Keratinocyte (primary cell): ENCODE measurements around the gene RDH5. TPM values are rescaled to one million over a fixed set of nuclear protein-coding genes. Genes with fewer than 3 reads are reported as not detected.

Experiments used
- DNase-seq: peaks from one replicate; pipeline ENCODE4 v3.0.0-alpha.2; 2011; ENCODE audit warnings: low read depth, missing footprints, low spot score
- FAIRE-seq: peaks from 2 replicates; lab custom pipeline; 2011; peaks lifted over from hg19 to GRCh38; lab: Jason Lieb, UNC
- H2AFZ ChIP-seq: 2 replicates; pipeline ENCODE4 v1.6.0; 2012; ENCODE audit warnings: low read length, control low read depth, inconsistent platforms; ENCODE audit not compliant: control insufficient read depth
- H3K27ac ChIP-seq: 2 replicates; pipeline ENCODE4 v1.5.1; 2011; ENCODE audit warnings: low read length; ENCODE audit not compliant: control insufficient read depth, insufficient read depth
- H3K27me3 ChIP-seq: 3 replicates; pipeline ENCODE4 v1.6.0; 2011; ENCODE audit warnings: low read length; ENCODE audit not compliant: control insufficient read depth, insufficient read depth; ENCODE audit errors: extremely low read depth
- H3K36me3 ChIP-seq, 2 experiments: 2 replicates in 1 of 2; 3 replicates in 1 of 2; pipeline ENCODE4 v1.5.1; 2011; ENCODE audit warnings: low read length in 2 of 2, mild to moderate bottlenecking in 1 of 2; ENCODE audit not compliant: control insufficient read depth in 2 of 2, insufficient read depth in 2 of 2; ENCODE audit errors: extremely low read depth in 1 of 2
- H3K4me1 ChIP-seq: 3 replicates; pipeline ENCODE4 v1.5.1; 2011; ENCODE audit warnings: low read length; ENCODE audit not compliant: control insufficient read depth, insufficient read depth; ENCODE audit errors: extremely low read depth
- H3K4me2 ChIP-seq: 3 replicates; pipeline ENCODE4 v1.6.0; 2011; ENCODE audit warnings: low read depth, low read length; ENCODE audit not compliant: control insufficient read depth, insufficient read depth; ENCODE audit errors: extremely low read depth
- H3K4me3 ChIP-seq, 3 experiments: fragments of 200-600 bp in 1 of 3; sonication (generic) in 1 of 3; 2 replicates in 2 of 3; 3 replicates in 1 of 3; pipeline ENCODE4 v1.5.1; 2011 to 2016; ENCODE audit warnings: low read length in 3 of 3, mild to moderate bottlenecking in 3 of 3, control low read depth in 2 of 3, inconsistent platforms in 1 of 3, low read depth in 1 of 3, mixed read lengths in 1 of 3, mixed run types in 1 of 3, moderate library complexity in 1 of 3; ENCODE audit not compliant: control insufficient read depth in 2 of 3, insufficient read depth in 2 of 3; ENCODE audit errors: extremely low read depth in 1 of 3
- H3K79me2 ChIP-seq: 2 replicates; pipeline ENCODE4 v1.6.0; 2012; ENCODE audit warnings: low read length; ENCODE audit not compliant: control insufficient read depth, insufficient read depth
- H3K9ac ChIP-seq: 3 replicates; pipeline ENCODE4 v1.6.0; 2011; ENCODE audit warnings: low read length; ENCODE audit not compliant: control insufficient read depth, insufficient read depth; ENCODE audit errors: extremely low read depth
- H3K9me1 ChIP-seq: 3 replicates; pipeline ENCODE4 v1.6.0; 2011; ENCODE audit warnings: low read length; ENCODE audit not compliant: control insufficient read depth, insufficient read depth; ENCODE audit errors: extremely low read depth
- H3K9me3 ChIP-seq: 2 replicates; pipeline ENCODE4 v1.5.1; 2012; ENCODE audit warnings: low read depth, low read length; ENCODE audit not compliant: control insufficient read depth
- H4K20me1 ChIP-seq: 3 replicates; pipeline ENCODE4 v1.6.0; 2011; ENCODE audit warnings: low read length; ENCODE audit not compliant: control insufficient read depth, insufficient read depth; ENCODE audit errors: extremely low read depth
- EZH2 ChIP-seq: IDR thresholded peaks from one replicate; pipeline ENCODE4 v1.6.1; 2012; ENCODE audit warnings: inconsistent platforms, mild to moderate bottlenecking, low read length, moderate library complexity
- dilution Hi-C: fragments of 300-500 bp; cut with MboI; formaldehyde crosslinking; loops from one replicate; pipeline ENCODE4 v1.7.0; 2020; ENCODE audit warnings: low sequenced_read_pairs; ENCODE audit not compliant: extremely low pct_ligation_motif_present
- polyA plus RNA-seq, 5 experiments: library from polyadenylated mRNA; depleted of rRNA in 3 of 5; stranded (reverse) in 3 of 5; stranded (forward) in 1 of 5; unstranded in 1 of 5; fragments of >200 nt; gene quantifications; 1 replicate in 1 of 5; 2 replicates in 3 of 5; 3 replicates in 1 of 5; pipeline versions ENCODE4 v1.2.1 to v1.2.3, GENCODE V29; 2011 to 2012; ENCODE audit warnings: missing spikeins in 2 of 5, low read depth in 1 of 5, low replicate concordance in 1 of 5
- TF ChIP-seq, protein P1 (sequence below), 3 experiments: IDR thresholded peaks in 1 of 3; conservative IDR thresholded peaks in 1 of 3; optimal IDR thresholded peaks in 1 of 3; 2 replicates in 2 of 3; 3 replicates in 1 of 3; pipeline versions ENCODE3 to v1.5.1; 2011; ENCODE audit warnings: low read length in 3 of 3, mild to moderate bottlenecking in 3 of 3, moderate library complexity in 2 of 3, control low read depth in 1 of 3, inconsistent platforms in 1 of 3; ENCODE audit not compliant: insufficient read depth in 2 of 3; ENCODE audit errors: extremely low read depth in 1 of 3

The RDH5 gene
- polyA plus RNA-seq, 1 donor (not counting 4 experiments of a cell fraction or from before 2014, with no cell fraction given): 1.2 TPM

DNA sequence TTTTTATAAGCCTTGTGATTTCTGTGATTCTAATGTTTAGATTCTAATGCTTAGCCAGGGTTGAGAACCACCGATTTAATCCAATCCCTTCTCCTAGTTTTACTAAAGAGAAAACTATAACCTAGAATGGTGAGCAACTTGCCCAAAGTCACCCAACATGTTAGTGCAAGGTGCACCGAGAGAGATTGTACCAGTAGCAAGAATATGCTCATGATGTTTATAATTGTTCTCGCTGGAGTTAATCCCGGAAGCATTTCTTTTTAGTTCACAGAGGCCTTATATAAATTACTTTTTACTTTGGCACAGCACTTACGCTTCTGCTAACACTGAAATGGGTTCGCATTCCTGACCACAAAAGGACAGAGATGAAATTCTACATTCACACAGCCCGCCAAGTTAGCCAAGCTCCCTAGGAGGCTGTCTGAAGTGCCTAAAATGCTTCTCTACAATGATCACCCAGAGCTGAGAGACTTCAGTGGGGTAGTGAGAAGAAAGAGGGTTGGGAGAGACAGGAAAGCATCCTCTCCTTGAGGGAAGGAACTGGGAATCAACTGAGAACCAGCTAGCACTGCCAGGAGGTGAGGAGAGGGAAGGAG, 4.9 kb upstream of the RDH5 start:
- Histone ChIP-seq H3K27ac (peak overlapping the region; percentile 87), H3K27me3 (peaks cover 11% of the 10 kb centered on the region), H3K4me2 (peak overlapping the region; percentile 71), H2AFZ (peak overlapping the region; percentile 95), H3K4me1 (peaks cover 28% of the 10 kb centered on the region), H3K79me2 (no peaks in the 10 kb centered on the region), H4K20me1 (no peaks in the 10 kb centered on the region), H3K36me3 (no peaks in the 10 kb centered on the region), H3K4me3 (peak overlapping the region in 2 of 3 experiments; percentile 45 to 72), H3K9me1 (no peaks in the 10 kb centered on the region), H3K9ac (no peak overlapping the region), H3K9me3 (no peaks in the 10 kb centered on the region)
- DNase-seq (no peak), FAIRE-seq (no peak)
- TF ChIP-seq, protein P1, sequence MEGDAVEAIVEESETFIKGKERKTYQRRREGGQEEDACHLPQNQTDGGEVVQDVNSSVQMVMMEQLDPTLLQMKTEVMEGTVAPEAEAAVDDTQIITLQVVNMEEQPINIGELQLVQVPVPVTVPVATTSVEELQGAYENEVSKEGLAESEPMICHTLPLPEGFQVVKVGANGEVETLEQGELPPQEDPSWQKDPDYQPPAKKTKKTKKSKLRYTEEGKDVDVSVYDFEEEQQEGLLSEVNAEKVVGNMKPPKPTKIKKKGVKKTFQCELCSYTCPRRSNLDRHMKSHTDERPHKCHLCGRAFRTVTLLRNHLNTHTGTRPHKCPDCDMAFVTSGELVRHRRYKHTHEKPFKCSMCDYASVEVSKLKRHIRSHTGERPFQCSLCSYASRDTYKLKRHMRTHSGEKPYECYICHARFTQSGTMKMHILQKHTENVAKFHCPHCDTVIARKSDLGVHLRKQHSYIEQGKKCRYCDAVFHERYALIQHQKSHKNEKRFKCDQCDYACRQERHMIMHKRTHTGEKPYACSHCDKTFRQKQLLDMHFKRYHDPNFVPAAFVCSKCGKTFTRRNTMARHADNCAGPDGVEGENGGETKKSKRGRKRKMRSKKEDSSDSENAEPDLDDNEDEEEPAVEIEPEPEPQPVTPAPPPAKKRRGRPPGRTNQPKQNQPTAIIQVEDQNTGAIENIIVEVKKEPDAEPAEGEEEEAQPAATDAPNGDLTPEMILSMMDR (optimal IDR thresholded peaks at IDR 0.05 in 1 of 3, IDR thresholded peaks at IDR 0.05 in 1 of 3, conservative IDR thresholded peaks at IDR 0.05 in 1 of 3; ENCODE audit: extremely low read depth in 1 of 3, insufficient read depth in 2 of 3, low read length in 3 of 3): no peak
- TF ChIP-seq EZH2: no peak
- dilution Hi-C loops: no loop called here

DNA sequence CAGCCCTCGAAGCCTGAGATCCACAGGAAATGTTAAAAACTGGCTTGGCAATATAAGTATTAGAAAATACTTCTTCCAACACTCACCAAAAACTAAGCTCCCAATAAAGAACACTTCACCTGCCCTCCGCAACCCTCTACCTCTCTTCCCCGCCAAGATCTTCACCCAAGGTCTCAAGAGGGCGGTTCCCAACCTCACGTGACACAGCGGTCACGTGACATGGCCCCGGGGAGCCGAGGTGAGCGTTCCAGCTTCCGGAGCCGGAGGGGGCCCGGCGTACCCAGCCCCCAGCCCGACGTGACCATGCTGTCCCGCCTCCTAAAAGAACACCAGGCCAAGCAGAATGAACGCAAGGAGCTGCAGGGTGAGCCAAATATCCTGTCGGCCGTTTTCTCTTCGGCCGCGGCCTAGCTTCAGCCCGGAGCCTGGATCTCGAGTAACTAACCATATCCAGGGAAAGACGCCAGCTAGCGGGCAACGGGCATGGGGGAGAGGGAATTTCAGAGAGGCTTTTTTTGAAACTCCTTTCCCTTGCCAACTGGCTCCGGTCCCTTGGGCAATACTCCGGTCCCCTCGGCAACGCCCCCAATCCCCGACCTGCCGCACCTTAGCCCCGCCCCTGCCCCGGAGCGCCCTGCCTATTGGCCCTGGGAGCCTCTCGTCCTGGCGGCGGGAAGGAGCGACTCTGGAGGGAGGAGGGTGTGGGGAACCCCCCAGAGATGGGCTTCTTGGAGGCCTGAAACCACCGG, 4.2 kb upstream of the RDH5 start, which contains the start of gene BLOC1S1:
BLOC1S1 (plus strand) TSS at position 214 of the 749 bp plus-strand sequence; CDS start at position 220, 6 bp downstream.
- H3K27me3 ChIP-seq: peaks cover 8% of the 10 kb centered on the region
- no peak for TF ChIP-seq EZH2
- TF ChIP-seq, protein P1 (optimal IDR thresholded peaks at IDR 0.05 in 1 of 3, IDR thresholded peaks at IDR 0.05 in 1 of 3, conservative IDR thresholded peaks at IDR 0.05 in 1 of 3; ENCODE audit: extremely low read depth in 1 of 3, insufficient read depth in 2 of 3, low read length in 3 of 3): no peak
- H2AFZ ChIP-seq: peak within 1 kb of the TSS; percentile 95
- no peak for FAIRE-seq
- H3K9me3 ChIP-seq: no peaks in the 10 kb centered on the region
- no peaks in the 10 kb centered on the region for H4K20me1 ChIP-seq
- no peaks in the 10 kb centered on the region for H3K36me3 ChIP-seq
- peak within 1 kb of the TSS; percentile 87 for H3K27ac ChIP-seq
- DNase-seq: peak; percentile 73
- H3K9me1 ChIP-seq: no peaks in the 10 kb centered on the region
- peak within 1 kb of the TSS; percentile 87 for H3K9ac ChIP-seq
- dilution Hi-C loops: no loop called here
- H3K4me2 ChIP-seq: peak within 1 kb of the TSS; percentile 71
- peak within 1 kb of the TSS; percentile 45 to 76 (median 72) for H3K4me3 ChIP-seq
- H3K79me2 ChIP-seq: no peaks in the 10 kb centered on the region
- peaks cover 36% of the 10 kb centered on the region for H3K4me1 ChIP-seq
